SK-N-SH (cell line): ENCODE data around the gene ADD3. TPM values are rescaled to one million over a fixed set of nuclear protein-coding genes. Genes with fewer than 3 reads are reported as not detected.

Experiments
- CTCF ChIA-PET: fragments of 300-600, 350-600 bp; formaldehyde crosslinking; extraction: SDS; loops from one replicate; lab custom pipeline; 2021; lab: Yijun Ruan, JAX
- POLR2A ChIA-PET: fragments of 350-600 bp; sonication (Branson Sonifier 250); formaldehyde crosslinking; extraction: SDS; loops from one replicate; lab custom pipeline; 2020; ENCODE audit warnings: antibody characterized with exemption, inconsistent platforms; lab: Yijun Ruan, JAX
- DNase-seq: peaks from one replicate; pipeline ENCODE4 v3.0.0; 2012
- H2AFZ ChIP-seq: fragments of 200-600 bp; sonication (generic); 2 replicates; pipeline ENCODE4 v1.8.1; 2016; ENCODE audit warnings: antibody characterized with exemption, mild to moderate bottlenecking, low read depth
- H3F3A ChIP-seq: fragments of 200-600 bp; sonication (generic); replicated peaks from 2 replicates; pipeline ENCODE3; 2016; ENCODE audit warnings: antibody characterized with exemption, mild to moderate bottlenecking; ENCODE audit not compliant: insufficient read depth
- H3K27ac ChIP-seq, 2 experiments: fragments of 200-500 bp in 1 of 2; fragments of 200-600 bp in 1 of 2; sonication (Bioruptor generic) in 1 of 2; sonication (generic), shearing (Covaris generic) in 1 of 2; 2 replicates each; pipeline versions ENCODE4 v1.5.1 to v1.6.1; 2014 to 2016; ENCODE audit warnings: low read depth in 2 of 2, inconsistent platforms in 1 of 2, low read length in 1 of 2, mild to moderate bottlenecking in 1 of 2, mixed read lengths in 1 of 2
- H3K27me3 ChIP-seq: fragments of 200-600 bp; sonication (generic), shearing (Covaris generic); 2 replicates; pipeline ENCODE4 v1.6.1; 2016; ENCODE audit warnings: mixed run types; ENCODE audit not compliant: insufficient read depth
- H3K36me3 ChIP-seq, 2 experiments: fragments of 200-500 bp in 1 of 2; fragments of 200-600 bp in 1 of 2; sonication (Bioruptor generic) in 1 of 2; sonication (generic) in 1 of 2; replicated peaks in 1 of 2; 2 replicates each; pipeline versions ENCODE3 to v1.5.1; 2014 to 2016; ENCODE audit warnings: low read length in 1 of 2, mild to moderate bottlenecking in 1 of 2; ENCODE audit not compliant: insufficient read depth in 2 of 2, control insufficient read depth in 1 of 2
- H3K4me1 ChIP-seq, 2 experiments: fragments of 200-500 bp in 1 of 2; fragments of 200-600 bp in 1 of 2; sonication (Bioruptor generic) in 1 of 2; sonication (generic), shearing (Covaris generic) in 1 of 2; 2 replicates each; pipeline versions ENCODE4 v1.5.1 to v1.6.1; 2014 to 2016; ENCODE audit warnings: low read depth in 1 of 2, low read length in 1 of 2, mixed run types in 1 of 2; ENCODE audit not compliant: insufficient read depth in 2 of 2, control insufficient read depth in 1 of 2
- H3K4me2 ChIP-seq: fragments of 200-600 bp; sonication (generic), shearing (Covaris generic); 2 replicates; pipeline ENCODE4 v1.6.1; 2017; ENCODE audit warnings: mixed run types
- H3K4me3 ChIP-seq, 2 experiments: fragments of 200-500 bp in 1 of 2; fragments of 200-600 bp in 1 of 2; sonication (Bioruptor generic) in 1 of 2; sonication (generic), shearing (Covaris generic) in 1 of 2; 2 replicates each; pipeline versions ENCODE4 v1.5.1 to v1.8.1; 2014 to 2016; ENCODE audit warnings: low read depth in 2 of 2, inconsistent platforms in 1 of 2, low read length in 1 of 2, mild to moderate bottlenecking in 1 of 2, mixed read lengths in 1 of 2, moderate library complexity in 1 of 2
- H3K79me2 ChIP-seq: fragments of 200-600 bp; sonication (generic); 2 replicates; pipeline ENCODE4 v1.8.1; 2017; ENCODE audit warnings: mild to moderate bottlenecking; ENCODE audit not compliant: insufficient read depth
- H3K9ac ChIP-seq: fragments of 200-600 bp; sonication (generic); 2 replicates; pipeline ENCODE4 v1.6.1; 2017; ENCODE audit warnings: mixed run types
- H3K9me2 ChIP-seq: fragments of 200-600 bp; sonication (generic); 2 replicates; pipeline ENCODE4 v1.6.1; 2017; ENCODE audit warnings: mixed run types
- H3K9me3 ChIP-seq: fragments of 200-600 bp; sonication (generic); 2 replicates; pipeline ENCODE4 v1.6.1; 2017; ENCODE audit warnings: mixed run types, mild to moderate bottlenecking, moderate library complexity
- H4K20me1 ChIP-seq: fragments of 200-600 bp; sonication (generic); 2 replicates; pipeline ENCODE4 v1.6.1; 2017; ENCODE audit warnings: mild to moderate bottlenecking, mixed run types; ENCODE audit not compliant: insufficient read depth
- CHD2 ChIP-seq: fragments of 150-350 bp; IDR thresholded peaks from 2 replicates; pipeline ENCODE4 v1.6.1; 2018; ENCODE audit warnings: low read length; ENCODE audit not compliant: partially characterized antibody
- CTCF ChIP-seq: fragments of 200-600 bp; sonication (generic); IDR thresholded peaks from 2 replicates; pipeline ENCODE4 v1.6.1; 2017; ENCODE audit warnings: antibody characterized with exemption, mild to moderate bottlenecking, moderate library complexity
- ELF1 ChIP-seq: IDR thresholded peaks from 2 replicates; pipeline ENCODE4 v1.4.0; 2012
- EP300 ChIP-seq, 2 experiments: IDR thresholded peaks; 2 replicates each; pipeline versions ENCODE4 v1.4.0 to v1.6.1; 2012; ENCODE audit warnings: borderline replicate concordance in 1 of 2, low read depth in 1 of 2, low read length in 1 of 2
- FOSL2 ChIP-seq: IDR thresholded peaks from 2 replicates; pipeline ENCODE4 v1.4.0; 2012; ENCODE audit warnings: low read depth, mild to moderate bottlenecking, moderate library complexity, borderline replicate concordance
- FOXJ3 ChIP-seq: sonication (generic); formaldehyde crosslinking; IDR thresholded peaks from 2 replicates; pipeline ENCODE4 v1.5.1; 2020; ENCODE audit warnings: mild to moderate bottlenecking, missing genetic modification reagents
- GABPA ChIP-seq: IDR thresholded peaks from 2 replicates; pipeline ENCODE4 v1.4.0; 2012; ENCODE audit warnings: low read depth, mild to moderate bottlenecking
- GATA2 ChIP-seq: sonication (generic); formaldehyde crosslinking; IDR thresholded peaks from 2 replicates; pipeline ENCODE4 v1.5.0; 2020; ENCODE audit warnings: mild to moderate bottlenecking, missing genetic modification reagents
- IRF3 ChIP-seq: fragments of 150-350 bp; IDR thresholded peaks from 2 replicates; pipeline ENCODE4 v1.6.1; 2016; ENCODE audit warnings: mild to moderate bottlenecking, low read depth, low read length
- JUND ChIP-seq: IDR thresholded peaks from 2 replicates; pipeline ENCODE4 v1.4.0; 2012
- MAX ChIP-seq: IDR thresholded peaks from 2 replicates; pipeline ENCODE4 v1.4.0; 2012; ENCODE audit warnings: low read depth
- NRF1 ChIP-seq: IDR thresholded peaks from 2 replicates; pipeline ENCODE4 v1.6.1; 2012; ENCODE audit warnings: low read depth, mild to moderate bottlenecking, low read length
- RXRA ChIP-seq: IDR thresholded peaks from 2 replicates; pipeline ENCODE4 v1.4.0; 2012; ENCODE audit warnings: low read depth, mild to moderate bottlenecking, borderline replicate concordance
- SMC3 ChIP-seq: IDR thresholded peaks from 2 replicates; pipeline ENCODE4 v1.6.1; 2012; ENCODE audit warnings: low read depth, low read length, improper control_type of control experiment
- TAF1 ChIP-seq: IDR thresholded peaks from 2 replicates; pipeline ENCODE4 v1.6.1; 2012; ENCODE audit warnings: low read depth, mild to moderate bottlenecking, low read length, moderate library complexity, borderline replicate concordance
- TEAD4 ChIP-seq: IDR thresholded peaks from 2 replicates; pipeline ENCODE4 v1.4.0; 2012; ENCODE audit warnings: mild to moderate bottlenecking, borderline replicate concordance; ENCODE audit not compliant: insufficient read depth
- USF1 ChIP-seq: IDR thresholded peaks from 2 replicates; pipeline ENCODE4 v1.4.0; 2012; ENCODE audit warnings: low read depth, borderline replicate concordance
- USF2 ChIP-seq: fragments of 150-350 bp; IDR thresholded peaks from 2 replicates; pipeline ENCODE4 v1.6.1; 2017; ENCODE audit warnings: antibody characterized with exemption, low read length, low read depth, borderline replicate concordance
- WGBS: methylation state at CpG from one replicate; pipeline ENCODE4 v1.1.6; 2017; ENCODE audit warnings: low lambda C conversion rate; 5-methylcytosine and 5-hydroxymethylcytosine counted together
- polyA plus RNA-seq, 3 experiments: library from polyadenylated mRNA; depleted of rRNA; stranded (reverse); fragments of >200 nt; gene quantifications; 2 replicates each; pipeline ENCODE4 v1.2.3, GENCODE V29; 2012

The ADD3 gene
- polyA plus RNA-seq, 1 of the 3 experiments (the other 2 are of a cell fraction): 27.6 TPM

- Histone ChIP-seq H3K36me3 (no peaks in the 10 kb centered on the region), H3K79me2 (no peaks in the 10 kb centered on the region)
- no peak for TF ChIP-seq ELF1
- TF ChIP-seq CTCF: no peak
- no peak for TF ChIP-seq GATA2 (CRISPR knock-in tag)
- TF ChIP-seq, all 33 proteins: peak for 0
- Histone ChIP-seq H3K9me3 (no peaks in the 10 kb centered on the region), H4K20me1 (no peaks in the 10 kb centered on the region), H3K9me2 (no peaks in the 10 kb centered on the region), H3K4me3 (no peak overlapping the region), H2AFZ (no peak overlapping the region), H3K27me3 (no peaks in the 10 kb centered on the region), H3K9ac (no peak overlapping the region), H3K4me2 (no peak overlapping the region), H3K4me1 (peaks cover 0 to 13% of the 10 kb centered on the region in 2 experiments; a peak in 2 of 4 replicates), H3F3A (no peaks in the 10 kb centered on the region), H3K27ac (no peak overlapping the region)
- DNase-seq: no peak
- 88% methylated on average over 3 of the region's 3 CpGs for WGBS
- CTCF ChIA-PET: interaction anchor here (1.0 to 2.1 kb wide), 2 partner anchors 9 to 113 kb away, joined by 4 to 6 read pairs; no protein-coding TSS in a partner anchor
- POLR2A ChIA-PET: no interaction called here
Observed at GRCh38 chr10:109996766-109997171, 11.0 kb upstream of the ADD3 start.

GRCh38 chr10:109997233-109997632, 10.6 kb upstream of the ADD3 start:
- ChIA-PET POLR2A (no interaction called here), CTCF (interaction anchor here (1.0 to 2.1 kb wide), 3 partner anchors 9 to 113 kb away, joined by 3 to 6 read pairs (median 4); no protein-coding TSS in a partner anchor)
- no peaks in the 10 kb centered on the region for H3K9me3 ChIP-seq
- peaks cover 0 to 8% of the 10 kb centered on the region in 2 experiments; a peak in 2 of 4 replicates for H3K4me1 ChIP-seq
- no peak overlapping the region for H3K4me2 ChIP-seq
- no peaks in the 10 kb centered on the region for H3K27me3 ChIP-seq
- H3K9ac ChIP-seq: no peak overlapping the region
- DNase-seq: no peak
- H4K20me1 ChIP-seq: no peaks in the 10 kb centered on the region
- no peaks in the 10 kb centered on the region for H3F3A ChIP-seq
- H3K27ac ChIP-seq: no peak overlapping the region
- no peaks in the 10 kb centered on the region for H3K79me2 ChIP-seq
- WGBS: 91% methylated on average over 2 of the region's 2 CpGs
- no peak overlapping the region for H3K4me3 ChIP-seq
- H3K36me3 ChIP-seq: no peaks in the 10 kb centered on the region
- no peak overlapping the region for H2AFZ ChIP-seq
- no peaks in the 10 kb centered on the region for H3K9me2 ChIP-seq
- TF ChIP-seq RXRA (no peak), JUND (no peak), FOXJ3 (CRISPR knock-in tag) (no peak), ELF1 (no peak), SMC3 (no peak), NRF1 (no peak), CHD2 (no peak), EP300 (IDR thresholded peaks at IDR 0.05; ENCODE audit: borderline replicate concordance in 1 of 2, low read depth in 1 of 2, low read length in 1 of 2) (no peak), USF2 (no peak), IRF3 (no peak), USF1 (no peak), GABPA (no peak), TAF1 (no peak), CTCF (no peak), TEAD4 (no peak), MAX (no peak), FOSL2 (no peak)
